GM19438 (cell line): ENCODE results near the gene RMC1.

Experiments
- ATAC-seq: cut with Tn5 transposase; IDR thresholded peaks from one replicate; pipeline ENCODE4 v1.9.1; 2021; ENCODE audit warnings: low read depth; ENCODE audit not compliant: unreplicated experiment

The RMC1 gene

DNA sequence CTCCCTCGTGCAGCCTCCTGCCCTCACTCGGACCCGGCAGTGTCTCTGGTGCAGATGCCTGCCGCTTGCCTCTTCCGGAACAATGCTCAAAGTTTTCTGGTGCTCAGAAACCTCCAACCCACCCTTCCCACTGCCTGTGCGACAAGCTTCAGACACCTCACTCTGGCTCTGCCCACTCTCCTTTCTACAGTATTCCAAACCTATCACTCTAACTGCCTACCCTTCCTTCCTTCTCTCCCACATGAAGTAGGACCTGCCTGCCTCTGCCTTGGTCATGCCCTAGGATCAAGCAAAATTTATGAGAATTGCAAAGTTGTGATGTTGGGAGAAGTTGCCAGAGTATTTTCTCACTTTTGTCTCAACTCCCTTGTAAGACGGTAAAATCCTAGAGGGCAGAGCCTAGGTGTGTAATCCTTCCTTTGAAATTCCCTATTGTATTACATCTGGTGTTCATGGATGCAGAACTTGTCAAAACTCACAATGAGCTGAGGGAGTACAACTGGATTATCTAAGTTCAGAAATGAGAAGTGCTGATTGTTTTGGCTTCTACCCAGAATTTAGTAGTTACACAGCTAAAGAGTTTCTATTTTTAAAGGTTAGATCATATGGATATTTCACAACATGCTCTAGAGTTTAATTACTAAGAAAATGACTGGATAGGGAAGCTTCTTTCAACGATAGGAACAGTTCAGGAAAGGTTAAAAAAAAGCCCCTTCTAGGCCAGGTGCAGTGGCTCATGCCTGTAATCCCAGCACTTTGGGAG is 75.8 kb downstream of the RMC1 start:
- no peak for ATAC-seq

DNA sequence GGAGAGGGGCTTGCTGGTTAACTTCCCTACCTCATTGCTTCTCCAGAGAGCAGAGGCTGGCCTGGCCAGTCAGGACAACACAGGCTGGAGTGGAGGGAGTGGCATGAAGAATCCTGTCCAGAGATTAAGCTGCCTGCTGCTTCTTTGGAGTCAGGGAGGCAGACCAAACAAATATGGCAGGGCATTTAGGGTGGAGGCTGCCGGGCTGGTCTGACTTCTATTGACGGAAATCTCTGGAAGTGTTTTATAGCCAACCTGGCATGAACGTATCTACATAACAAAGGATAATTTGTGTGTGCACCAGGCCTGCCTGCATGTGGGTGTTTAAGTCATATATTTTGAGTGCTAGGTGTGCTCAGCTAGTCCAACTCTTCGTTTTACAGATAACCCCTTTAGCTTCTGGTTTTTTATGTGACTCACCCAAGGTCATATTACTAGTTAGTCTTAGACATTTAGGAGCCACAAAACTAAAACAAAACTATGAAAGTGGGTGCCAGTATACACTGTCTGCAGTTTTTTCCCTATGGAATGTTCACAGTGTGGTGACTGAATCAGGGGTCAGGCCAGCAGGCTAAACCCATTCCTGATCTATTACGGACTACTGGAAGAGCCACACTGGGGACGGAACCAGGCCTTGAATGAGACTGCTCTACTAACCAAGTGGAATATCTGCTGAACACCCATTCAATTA is 77.5 kb downstream of the RMC1 start:
- ATAC-seq: no peak
